Measurements from ENCODE around the gene ODAPH.

ODAPH gene

GRCh38 chr4:75557696-75558095 is 1.8 kb downstream of the ODAPH start:
- H3K36me3 ChIP-seq = no peaks in the 10 kb centered on the region
- no peak overlapping the region for H3K27ac ChIP-seq
- H3K9me3 ChIP-seq = no peaks in the 10 kb centered on the region
- no peak for TF ChIP-seq CTCF (IDR thresholded peaks at IDR 0.05)
- no peak overlapping the region for H3K4me3 ChIP-seq (ENCODE audit: low read depth in 1 of 2, low read length in 1 of 2)
- H3K4me1 ChIP-seq (ENCODE audit: control insufficient read depth in 1 of 2, insufficient read depth in 1 of 2, low read depth in 1 of 2, low read length in 1 of 2) = no peaks in the 10 kb centered on the region
- H3K27me3 ChIP-seq = no peaks in the 10 kb centered on the region

- H3K4me1 ChIP-seq (ENCODE audit: control insufficient read depth in 1 of 2, insufficient read depth in 1 of 2, low read depth in 1 of 2, low read length in 1 of 2) = peaks cover 7 to 17% of the 10 kb centered on the region in 2 experiments
- H3K9me3 ChIP-seq = no peaks in the 10 kb centered on the region
- TF ChIP-seq CTCF (IDR thresholded peaks at IDR 0.05) = no peak
- H3K4me3 ChIP-seq (ENCODE audit: low read depth in 1 of 2, low read length in 1 of 2) = no peak overlapping the region
- H3K27me3 ChIP-seq = no peaks in the 10 kb centered on the region
- no peaks in the 10 kb centered on the region for H3K36me3 ChIP-seq
- no peak overlapping the region for H3K27ac ChIP-seq
Measured at GRCh38 chr4:75561789-75562188, 5.9 kb downstream of the ODAPH start.

- no peak overlapping the region for H3K4me3 ChIP-seq (ENCODE audit: low read depth in 1 of 2, low read length in 1 of 2)
- no peaks in the 10 kb centered on the region for H3K36me3 ChIP-seq
- H3K9me3 ChIP-seq = no peaks in the 10 kb centered on the region
- no peaks in the 10 kb centered on the region for H3K27me3 ChIP-seq
- H3K27ac ChIP-seq = no peak overlapping the region
- H3K4me1 ChIP-seq (ENCODE audit: control insufficient read depth in 1 of 2, insufficient read depth in 1 of 2, low read depth in 1 of 2, low read length in 1 of 2) = peaks cover 13 to 29% of the 10 kb centered on the region in 2 experiments
- TF ChIP-seq CTCF (IDR thresholded peaks at IDR 0.05) = no peak
Measured at GRCh38 chr4:75564023-75564422, 8.2 kb downstream of the ODAPH start.

GRCh38 chr4:75565481-75565880 is 9.6 kb downstream of the ODAPH start:
- no peak overlapping the region for H3K4me3 ChIP-seq (ENCODE audit: low read depth in 1 of 2, low read length in 1 of 2)
- H3K27me3 ChIP-seq = no peaks in the 10 kb centered on the region
- peaks cover 13 to 29% of the 10 kb centered on the region in 2 experiments for H3K4me1 ChIP-seq (ENCODE audit: control insufficient read depth in 1 of 2, insufficient read depth in 1 of 2, low read depth in 1 of 2, low read length in 1 of 2)
- no peak overlapping the region for H3K27ac ChIP-seq
- no peaks in the 10 kb centered on the region for H3K9me3 ChIP-seq
- no peak for TF ChIP-seq CTCF (IDR thresholded peaks at IDR 0.05)
- H3K36me3 ChIP-seq = no peaks in the 10 kb centered on the region

GRCh38 chr4:75566911-75567310 is 11.0 kb downstream of the ODAPH start:
- Histone ChIP-seq H3K9me3 (no peaks in the 10 kb centered on the region), H3K4me1 (ENCODE audit: control insufficient read depth in 1 of 2, insufficient read depth in 1 of 2, low read depth in 1 of 2, low read length in 1 of 2) (peaks cover 13 to 29% of the 10 kb centered on the region in 2 experiments), H3K27me3 (no peaks in the 10 kb centered on the region), H3K27ac (no peak overlapping the region), H3K4me3 (ENCODE audit: low read depth in 1 of 2, low read length in 1 of 2) (no peak overlapping the region), H3K36me3 (no peaks in the 10 kb centered on the region)
- no peak for TF ChIP-seq CTCF (IDR thresholded peaks at IDR 0.05)

- Histone ChIP-seq H3K9me3 (no peaks in the 10 kb centered on the region), H3K4me1 (ENCODE audit: control insufficient read depth in 1 of 2, insufficient read depth in 1 of 2, low read depth in 1 of 2, low read length in 1 of 2) (peaks cover 13 to 29% of the 10 kb centered on the region in 2 experiments), H3K27ac (no peak overlapping the region), H3K27me3 (no peaks in the 10 kb centered on the region), H3K4me3 (ENCODE audit: low read depth in 1 of 2, low read length in 1 of 2) (no peak overlapping the region), H3K36me3 (no peaks in the 10 kb centered on the region)
- TF ChIP-seq CTCF (IDR thresholded peaks at IDR 0.05) = no peak
Measured at GRCh38 chr4:75567725-75568124, 11.9 kb downstream of the ODAPH start.

Measured in neutrophil (primary cell).